Esophagus muscularis mucosa (tissue), 4 donors: ENCODE data around the gene HSF4.

Experiments
- EP300 ChIP-seq: sonication (generic); formaldehyde crosslinking; IDR thresholded peaks from one replicate; pipeline ENCODE4 v1.6.1; 2017; ENCODE audit warnings: antibody characterized with exemption
- POLR2A ChIP-seq: fragments of 450-650 bp; IDR thresholded peaks from one replicate; pipeline ENCODE4 v1.6.1; 2017; ENCODE audit warnings: antibody characterized with exemption, moderate library complexity, mild to moderate bottlenecking, low read depth
- TF ChIP-seq, protein P1 (sequence below), 3 experiments: fragments of 200-600 bp in 2 of 3; fragments of 450-650 bp in 1 of 3; sonication (generic) in 2 of 3; IDR thresholded peaks; one replicate each; pipeline ENCODE4 v1.5.1; 2017 to 2019; ENCODE audit warnings: antibody characterized with exemption in 3 of 3, mild to moderate bottlenecking in 2 of 3, moderate library complexity in 1 of 3

DNA sequence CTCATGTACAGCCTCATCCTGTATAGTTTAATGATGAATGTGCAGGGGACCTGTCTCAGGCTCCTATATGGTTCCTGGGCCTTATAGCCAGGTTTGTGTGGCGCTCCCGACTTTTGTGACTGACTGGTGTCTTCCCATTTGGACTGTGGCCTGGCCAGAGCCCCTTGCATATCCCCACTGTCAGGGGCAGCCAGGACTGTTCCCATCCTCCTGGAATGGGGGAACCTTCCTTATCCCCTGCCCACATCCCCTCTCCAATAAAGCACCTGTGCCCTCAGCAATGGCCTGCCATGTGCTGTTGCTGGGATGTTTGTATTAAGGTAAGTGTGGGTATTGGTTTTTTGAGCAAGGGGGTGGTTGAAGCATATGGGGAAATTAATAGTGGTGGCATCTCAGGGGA is 16.3 kb upstream of the HSF4 start:
- TF ChIP-seq, protein P1, sequence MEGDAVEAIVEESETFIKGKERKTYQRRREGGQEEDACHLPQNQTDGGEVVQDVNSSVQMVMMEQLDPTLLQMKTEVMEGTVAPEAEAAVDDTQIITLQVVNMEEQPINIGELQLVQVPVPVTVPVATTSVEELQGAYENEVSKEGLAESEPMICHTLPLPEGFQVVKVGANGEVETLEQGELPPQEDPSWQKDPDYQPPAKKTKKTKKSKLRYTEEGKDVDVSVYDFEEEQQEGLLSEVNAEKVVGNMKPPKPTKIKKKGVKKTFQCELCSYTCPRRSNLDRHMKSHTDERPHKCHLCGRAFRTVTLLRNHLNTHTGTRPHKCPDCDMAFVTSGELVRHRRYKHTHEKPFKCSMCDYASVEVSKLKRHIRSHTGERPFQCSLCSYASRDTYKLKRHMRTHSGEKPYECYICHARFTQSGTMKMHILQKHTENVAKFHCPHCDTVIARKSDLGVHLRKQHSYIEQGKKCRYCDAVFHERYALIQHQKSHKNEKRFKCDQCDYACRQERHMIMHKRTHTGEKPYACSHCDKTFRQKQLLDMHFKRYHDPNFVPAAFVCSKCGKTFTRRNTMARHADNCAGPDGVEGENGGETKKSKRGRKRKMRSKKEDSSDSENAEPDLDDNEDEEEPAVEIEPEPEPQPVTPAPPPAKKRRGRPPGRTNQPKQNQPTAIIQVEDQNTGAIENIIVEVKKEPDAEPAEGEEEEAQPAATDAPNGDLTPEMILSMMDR (IDR thresholded peaks at IDR 0.05) = no peak
- TF ChIP-seq EP300 (no peak), POLR2A (no peak)
